Activated T-cell treated with anti-CD3 and anti-CD28 coated beads, Interleukin-2, amount 50 U/mL, for 72 hours (primary cell): ENCODE results near the gene ZNF584. TPM values are rescaled to one million over a fixed set of nuclear protein-coding genes. Genes with fewer than 3 reads are reported as not detected.
A peak's percentile ranks its signal among the peaks of the same experiment; 100 is the strongest.
"Not testable (repeated sequence)": the region's sequence is repeated elsewhere in the genome, so short reads cannot be mapped to it uniquely, and the experiment has no call there.

Experiments used
- ATAC-seq, 2 donors: fragments of 150-1000 bp; cut with Tn5 transposase; replicated peaks in 1 of 2; 2 replicates each; pipeline ENCODE4 v1.10.0; 2021; ENCODE audit warnings: moderate library complexity in 2 of 2, mild to moderate bottlenecking in 1 of 2
- DNase-seq, 2 donors: peaks; one replicate each; pipeline ENCODE4 v3.0.0; 2021 to 2022; ENCODE audit warnings: mixed read lengths in 1 of 2
- H3K27ac Mint-ChIP-seq: one replicate; pipeline ENCODE4 v1.8.0; 2022; ENCODE audit warnings: mild to moderate bottlenecking, moderate library complexity, mixed read lengths
- H3K27me3 Mint-ChIP-seq: one replicate; pipeline ENCODE4 v1.8.0; 2022; ENCODE audit warnings: low read depth, mixed read lengths
- H3K36me3 Mint-ChIP-seq, 2 donors: one replicate each; pipeline ENCODE4 v1.8.0; 2022; ENCODE audit warnings: mixed read lengths in 2 of 2, mild to moderate bottlenecking in 1 of 2; ENCODE audit not compliant: insufficient read depth in 2 of 2
- H3K4me1 Mint-ChIP-seq: one replicate; pipeline ENCODE4 v1.8.0; 2022; ENCODE audit warnings: low read depth, mixed read lengths
- H3K4me3 Mint-ChIP-seq, 2 donors: one replicate each; pipeline ENCODE4 v1.8.0; 2022; ENCODE audit warnings: mild to moderate bottlenecking in 2 of 2, mixed read lengths in 2 of 2, moderate library complexity in 2 of 2
- H3K9me3 Mint-ChIP-seq, 2 donors: one replicate each; pipeline ENCODE4 v1.8.0; 2022; ENCODE audit warnings: mixed read lengths in 2 of 2
- total RNA-seq, 2 donors: library from RNA; stranded (reverse); gene quantifications; one replicate each; pipeline ENCODE4 v1.2.3, GENCODE V29; 2022

Gene ZNF584
- total RNA-seq, 2 donors from 2014 or later = 7.5 to 10.4 TPM

- H3K27ac Mint-ChIP-seq = no peak overlapping the region
Observed at GRCh38 chr19:58401840-58402421, 6.5 kb upstream of the ZNF584 start.

GRCh38 chr19:58403920-58404478, 4.5 kb upstream of the ZNF584 start:
- H3K9me3 Mint-ChIP-seq, ATAC-seq, H3K4me3 Mint-ChIP-seq, DNase-seq, H3K27ac Mint-ChIP-seq, H3K36me3 Mint-ChIP-seq, H3K27me3 Mint-ChIP-seq: not testable (repeated sequence)
- peaks cover 40% of the 10 kb centered on the region for H3K4me1 Mint-ChIP-seq

More at GRCh38 chr19:58401840-58402421, 6.5 kb upstream of the ZNF584 start:
- ATAC-seq = no peak
- H3K4me3 Mint-ChIP-seq = peak overlapping the region; percentile 90 to 92
- no peak for DNase-seq
- H3K27me3 Mint-ChIP-seq = no peaks in the 10 kb centered on the region
- peaks cover 0 to 1% of the 10 kb centered on the region in 2 donors for H3K36me3 Mint-ChIP-seq
- H3K4me1 Mint-ChIP-seq = peaks cover 27% of the 10 kb centered on the region
- no peaks in the 10 kb centered on the region for H3K9me3 Mint-ChIP-seq

- H3K27ac Mint-ChIP-seq = no peak overlapping the region
- peaks cover 36% of the 10 kb centered on the region for H3K4me1 Mint-ChIP-seq
- DNase-seq = no peak
- H3K27me3 Mint-ChIP-seq = no peaks in the 10 kb centered on the region
- no peaks in the 10 kb centered on the region for H3K9me3 Mint-ChIP-seq
- H3K4me3 Mint-ChIP-seq = peak overlapping the region; percentile 81 to 91
- ATAC-seq = no peak
- H3K36me3 Mint-ChIP-seq = peaks cover 0 to 2% of the 10 kb centered on the region in 2 donors
Observed at GRCh38 chr19:58406818-58407657, 1.4 kb upstream of the ZNF584 start.

GRCh38 chr19:58407658-58408151, 744 bp upstream of the ZNF584 start:
- Mint-ChIP-seq H3K36me3 (peaks cover 0 to 2% of the 10 kb centered on the region in 2 donors), H3K4me1 (peaks cover 31% of the 10 kb centered on the region), H3K27ac (peak overlapping the region; percentile 34), H3K9me3 (no peaks in the 10 kb centered on the region), H3K27me3 (no peaks in the 10 kb centered on the region), H3K4me3 (peak overlapping the region; percentile 81 to 91)
- DNase-seq (no peak), ATAC-seq (peak in 1 of 2 donors; percentile 5)

- peak overlapping the region; percentile 19 for H3K27ac Mint-ChIP-seq
- peak; percentile 30 to 35 for DNase-seq
- H3K4me1 Mint-ChIP-seq = peaks cover 31% of the 10 kb centered on the region
- peaks cover 2% of the 10 kb centered on the region in 2 donors for H3K36me3 Mint-ChIP-seq
- H3K27me3 Mint-ChIP-seq = no peaks in the 10 kb centered on the region
- H3K4me3 Mint-ChIP-seq = peak overlapping the region; percentile 81 to 91
- no peaks in the 10 kb centered on the region for H3K9me3 Mint-ChIP-seq
- ATAC-seq = peak; percentile 10 to 24
Observed at GRCh38 chr19:58409010-58409790, 751 bp downstream of the ZNF584 start.

- peaks cover 16 to 29% of the 10 kb centered on the region in 2 donors for H3K36me3 Mint-ChIP-seq
- peaks cover 0 to 2% of the 10 kb centered on the region in 2 donors for H3K9me3 Mint-ChIP-seq
- no peak overlapping the region for H3K27ac Mint-ChIP-seq
- no peak overlapping the region for H3K4me3 Mint-ChIP-seq
- ATAC-seq (no peak), DNase-seq (no peak)
- no peaks in the 10 kb centered on the region for H3K4me1 Mint-ChIP-seq
- no peaks in the 10 kb centered on the region for H3K27me3 Mint-ChIP-seq
Observed at GRCh38 chr19:58416604-58417003, 8.2 kb downstream of the ZNF584 start.

GRCh38 chr19:58417071-58417470, 8.6 kb downstream of the ZNF584 start:
- Mint-ChIP-seq H3K27me3 (no peaks in the 10 kb centered on the region), H3K36me3 (peaks cover 16 to 32% of the 10 kb centered on the region in 2 donors), H3K4me1 (no peaks in the 10 kb centered on the region), H3K9me3 (peaks cover 0 to 2% of the 10 kb centered on the region in 2 donors), H3K4me3 (no peak overlapping the region), H3K27ac (no peak overlapping the region)
- ATAC-seq (no peak), DNase-seq (no peak)

- Mint-ChIP-seq H3K4me1 (no peaks in the 10 kb centered on the region), H3K27ac (no peak overlapping the region), H3K4me3 (no peak overlapping the region), H3K27me3 (no peaks in the 10 kb centered on the region), H3K9me3 (peaks cover 5 to 32% of the 10 kb centered on the region in 2 donors), H3K36me3 (peaks cover 34 to 38% of the 10 kb centered on the region in 2 donors)
- no peak for DNase-seq
- ATAC-seq = no peak
Observed at GRCh38 chr19:58428617-58429016, 20.2 kb downstream of the ZNF584 start.

- Mint-ChIP-seq H3K27me3 (no peaks in the 10 kb centered on the region), H3K4me1 (no peaks in the 10 kb centered on the region), H3K4me3 (no peak overlapping the region), H3K36me3 (peaks cover 43 to 48% of the 10 kb centered on the region in 2 donors), H3K9me3 (peaks cover 5 to 36% of the 10 kb centered on the region in 2 donors), H3K27ac (no peak overlapping the region)
- no peak for DNase-seq
- ATAC-seq = no peak
Observed at GRCh38 chr19:58429745-58430144, 21.3 kb downstream of the ZNF584 start.

GRCh38 chr19:58434217-58434616, 25.8 kb downstream of the ZNF584 start:
- H3K27me3 Mint-ChIP-seq = no peaks in the 10 kb centered on the region
- no peak for DNase-seq
- H3K4me3 Mint-ChIP-seq = no peak overlapping the region

GRCh38 chr19:58439576-58440554, 31.4 kb downstream of the ZNF584 start, which contains the start of gene ZNF132:
Gene ZNF132, minus strand, starts transcription at chr19:58440153. Its CDS starts 332 bp downstream, at chr19:58439821.
- Mint-ChIP-seq H3K4me1 (peaks cover 35% of the 10 kb centered on the region), H3K27ac (peak within 1 kb of the TSS; percentile 74), H3K9me3 (peaks cover 26 to 31% of the 10 kb centered on the region in 2 donors), H3K27me3 (no peaks in the 10 kb centered on the region), H3K36me3 (peaks cover 45 to 58% of the 10 kb centered on the region in 2 donors), H3K4me3 (peak within 1 kb of the TSS; percentile 93 to 95)
- peak; percentile 99 for ATAC-seq
- peak; percentile 93 to 96 for DNase-seq

More at GRCh38 chr19:58434217-58434616, 25.8 kb downstream of the ZNF584 start:
- Mint-ChIP-seq H3K4me1 (peaks cover 16% of the 10 kb centered on the region), H3K9me3 (peaks cover 20 to 44% of the 10 kb centered on the region in 2 donors), H3K27ac (no peak overlapping the region), H3K36me3 (peaks cover 65 to 79% of the 10 kb centered on the region in 2 donors)
- no peak for ATAC-seq
